M059J (cell line): ENCODE data around the gene CKS1B. TPM values are rescaled to one million over a fixed set of nuclear protein-coding genes. Genes with fewer than 3 reads are reported as not detected.
"Not testable (repeated sequence)": the region's sequence is repeated elsewhere in the genome, so short reads cannot be mapped to it uniquely, and the experiment has no call there.

Source experiments
- DNase-seq: peaks from one replicate; pipeline ENCODE4 v3.0.0-alpha.2; 2012; ENCODE audit warnings: low read depth
- total RNA-seq: library from RNA; depleted of rRNA; stranded (reverse); fragments of >200 nt; shearing (Covaris generic); gene quantifications from 2 replicates; pipeline ENCODE4 v1.2.3, GENCODE V29; 2014

Gene CKS1B
- total RNA-seq, 1 experiment from 2014 or later = 338 TPM

GRCh38 chr1:154986736-154987135 is 12.3 kb downstream of the CKS1B start:
- not testable (repeated sequence) for DNase-seq

GRCh38 chr1:154987326-154987725 is 12.8 kb downstream of the CKS1B start:
- no peak for DNase-seq

GRCh38 chr1:154988058-154988954 is 13.8 kb downstream of the CKS1B start:
- no peak for DNase-seq

GRCh38 chr1:154989195-154989860 is 14.8 kb downstream of the CKS1B start:
- DNase-seq = no peak

GRCh38 chr1:154990276-154990675 is 15.8 kb downstream of the CKS1B start:
- DNase-seq = no peak

GRCh38 chr1:154992721-154993571 is 18.5 kb downstream of the CKS1B start:
- DNase-seq = peak; percentile 62

- no peak for DNase-seq
Measured at GRCh38 chr1:154993572-154994268, 19.2 kb downstream of the CKS1B start, which contains the start of gene LENEP. Gene LENEP, plus strand, starts transcription at chr1:154993586. Its CDS starts 22 bp downstream, at chr1:154993608.

- no peak for DNase-seq
Measured at GRCh38 chr1:154994269-154994587, 19.7 kb downstream of the CKS1B start.

- no peak for DNase-seq
Measured at GRCh38 chr1:154994591-154994990, 20.1 kb downstream of the CKS1B start.

- peak; percentile 82 for DNase-seq
Measured at GRCh38 chr1:154995301-154995983, 21.0 kb downstream of the CKS1B start.

- DNase-seq = no peak
Measured at GRCh38 chr1:154996966-154997701, 22.7 kb downstream of the CKS1B start.

- DNase-seq = no peak
Measured at GRCh38 chr1:154998201-154998780, 23.8 kb downstream of the CKS1B start.

- DNase-seq = no peak
Measured at GRCh38 chr1:154998818-154999570, 24.5 kb downstream of the CKS1B start.

GRCh38 chr1:154999571-155000410 is 25.3 kb downstream of the CKS1B start:
- no peak for DNase-seq

- DNase-seq = no peak
Measured at GRCh38 chr1:155000411-155000725, 25.9 kb downstream of the CKS1B start.

GRCh38 chr1:155000726-155001424 is 26.4 kb downstream of the CKS1B start:
- peak; percentile 91 for DNase-seq

- no peak for DNase-seq
Measured at GRCh38 chr1:155001425-155001674, 26.9 kb downstream of the CKS1B start.
